Loucy (cell line): ENCODE data around the gene SNAI1.

Experiments
- H2AFZ ChIP-seq: fragments of 200-600 bp; sonication (generic); 2 replicates; pipeline ENCODE4 v1.6.0; 2016; ENCODE audit warnings: antibody characterized with exemption, mild to moderate bottlenecking, low read length, moderate library complexity
- H3F3A ChIP-seq: fragments of 200-600 bp; 2 replicates; pipeline ENCODE4 v1.6.0; 2016; ENCODE audit warnings: antibody characterized with exemption, low read depth, mild to moderate bottlenecking
- H3K27me3 ChIP-seq: fragments of 200-600 bp; sonication (generic); 2 replicates; pipeline ENCODE4 v1.6.1; 2014; ENCODE audit warnings: low read length, mild to moderate bottlenecking; ENCODE audit not compliant: insufficient read depth, poor library complexity, severe bottlenecking
- H3K36me3 ChIP-seq: fragments of 200-600 bp; sonication (generic); 2 replicates; pipeline ENCODE4 v1.6.1; 2016; ENCODE audit warnings: low read length; ENCODE audit not compliant: insufficient read depth
- H3K4me1 ChIP-seq: fragments of 200-600 bp; sonication (generic); 2 replicates; pipeline ENCODE4 v1.5.1; 2014; ENCODE audit warnings: low read length, mild to moderate bottlenecking; ENCODE audit not compliant: insufficient read depth, poor library complexity, severe bottlenecking
- H3K4me2 ChIP-seq: fragments of 200-600 bp; sonication (generic); 2 replicates; pipeline ENCODE4 v1.6.0; 2014; ENCODE audit warnings: antibody characterized with exemption, low read length, low read depth, mild to moderate bottlenecking; ENCODE audit not compliant: poor library complexity, severe bottlenecking
- H3K4me3 ChIP-seq: fragments of 200-600 bp; sonication (generic); 2 replicates; pipeline ENCODE4 v1.5.1; 2014; ENCODE audit warnings: low read length, mild to moderate bottlenecking, mixed read lengths; ENCODE audit not compliant: poor library complexity, severe bottlenecking
- H3K79me2 ChIP-seq: fragments of 200-600 bp; sonication (generic); 2 replicates; pipeline ENCODE4 v1.6.1; 2014; ENCODE audit warnings: low read length; ENCODE audit not compliant: insufficient read depth
- H3K9ac ChIP-seq: fragments of 200-600 bp; sonication (generic); 2 replicates; pipeline ENCODE4 v1.6.0; 2014; ENCODE audit warnings: mild to moderate bottlenecking, low read depth, low read length, moderate library complexity; ENCODE audit not compliant: poor library complexity, severe bottlenecking
- H3K9me2 ChIP-seq: fragments of 200-600 bp; sonication (generic); replicated peaks from 2 replicates; pipeline ENCODE4 v1.6.1; 2016; ENCODE audit warnings: low read depth, low read length, mixed read lengths
- H3K9me3 ChIP-seq: fragments of 200-600 bp; sonication (generic); 2 replicates; pipeline ENCODE4 v1.6.1; 2014; ENCODE audit warnings: mild to moderate bottlenecking, antibody characterized with exemption, low read length, low read depth; ENCODE audit not compliant: insufficient read depth
- H4K20me1 ChIP-seq: fragments of 200-600 bp; sonication (generic); 2 replicates; pipeline ENCODE4 v1.6.0; 2014; ENCODE audit warnings: antibody characterized with exemption, low read length, mild to moderate bottlenecking; ENCODE audit not compliant: insufficient read depth, poor library complexity, severe bottlenecking
- EZH2phosphoT487 ChIP-seq: fragments of 200-600 bp; IDR thresholded peaks from 2 replicates; pipeline ENCODE4 v1.6.1; 2018; ENCODE audit warnings: antibody characterized with exemption, mild to moderate bottlenecking, moderate library complexity, borderline replicate concordance
- TF ChIP-seq, protein P1 (sequence below): fragments of 200-600 bp; sonication (generic); conservative IDR thresholded peaks from 2 replicates; pipeline ENCODE4 v1.5.1; 2014; ENCODE audit warnings: mild to moderate bottlenecking, antibody characterized with exemption, low read length

The SNAI1 gene

DNA sequence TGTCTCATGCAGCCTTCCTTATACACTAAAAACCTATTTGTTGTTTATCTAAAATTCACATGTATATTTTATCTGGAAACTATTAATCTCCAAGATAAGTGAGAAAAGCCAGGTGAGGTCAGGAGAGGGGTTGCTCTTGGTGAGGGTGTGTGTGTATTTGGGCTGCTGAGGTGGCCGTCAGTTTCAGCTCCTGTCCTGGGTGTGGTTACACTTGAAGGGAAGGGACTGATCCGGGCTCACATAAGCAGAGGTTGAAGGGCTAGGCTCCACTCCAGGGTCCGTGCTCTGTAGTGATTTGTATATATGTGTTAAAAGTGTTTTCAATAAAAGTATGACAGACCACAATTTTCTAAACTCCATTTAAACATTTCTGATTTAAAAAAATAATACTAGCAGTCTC, 13.5 kb upstream of the SNAI1 start:
- H3K9me3 ChIP-seq, result no peaks in the 10 kb centered on the region
- no peak overlapping the region for H3K4me3 ChIP-seq
- H3K4me2 ChIP-seq, result no peak overlapping the region
- H4K20me1 ChIP-seq, result no peaks in the 10 kb centered on the region
- no peaks in the 10 kb centered on the region for H3K9me2 ChIP-seq
- H3K27me3 ChIP-seq, result no peaks in the 10 kb centered on the region
- H3K79me2 ChIP-seq, result no peaks in the 10 kb centered on the region
- H3F3A ChIP-seq, result no peaks in the 10 kb centered on the region
- H3K36me3 ChIP-seq, result no peaks in the 10 kb centered on the region; the same call in 1 of the 2 replicates
- no peaks in the 10 kb centered on the region for H3K4me1 ChIP-seq
- TF ChIP-seq, protein P1, sequence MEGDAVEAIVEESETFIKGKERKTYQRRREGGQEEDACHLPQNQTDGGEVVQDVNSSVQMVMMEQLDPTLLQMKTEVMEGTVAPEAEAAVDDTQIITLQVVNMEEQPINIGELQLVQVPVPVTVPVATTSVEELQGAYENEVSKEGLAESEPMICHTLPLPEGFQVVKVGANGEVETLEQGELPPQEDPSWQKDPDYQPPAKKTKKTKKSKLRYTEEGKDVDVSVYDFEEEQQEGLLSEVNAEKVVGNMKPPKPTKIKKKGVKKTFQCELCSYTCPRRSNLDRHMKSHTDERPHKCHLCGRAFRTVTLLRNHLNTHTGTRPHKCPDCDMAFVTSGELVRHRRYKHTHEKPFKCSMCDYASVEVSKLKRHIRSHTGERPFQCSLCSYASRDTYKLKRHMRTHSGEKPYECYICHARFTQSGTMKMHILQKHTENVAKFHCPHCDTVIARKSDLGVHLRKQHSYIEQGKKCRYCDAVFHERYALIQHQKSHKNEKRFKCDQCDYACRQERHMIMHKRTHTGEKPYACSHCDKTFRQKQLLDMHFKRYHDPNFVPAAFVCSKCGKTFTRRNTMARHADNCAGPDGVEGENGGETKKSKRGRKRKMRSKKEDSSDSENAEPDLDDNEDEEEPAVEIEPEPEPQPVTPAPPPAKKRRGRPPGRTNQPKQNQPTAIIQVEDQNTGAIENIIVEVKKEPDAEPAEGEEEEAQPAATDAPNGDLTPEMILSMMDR, result no peak
- no peak for TF ChIP-seq EZH2phosphoT487
- H3K9ac ChIP-seq, result no peak overlapping the region
- H2AFZ ChIP-seq, result no peak overlapping the region

DNA sequence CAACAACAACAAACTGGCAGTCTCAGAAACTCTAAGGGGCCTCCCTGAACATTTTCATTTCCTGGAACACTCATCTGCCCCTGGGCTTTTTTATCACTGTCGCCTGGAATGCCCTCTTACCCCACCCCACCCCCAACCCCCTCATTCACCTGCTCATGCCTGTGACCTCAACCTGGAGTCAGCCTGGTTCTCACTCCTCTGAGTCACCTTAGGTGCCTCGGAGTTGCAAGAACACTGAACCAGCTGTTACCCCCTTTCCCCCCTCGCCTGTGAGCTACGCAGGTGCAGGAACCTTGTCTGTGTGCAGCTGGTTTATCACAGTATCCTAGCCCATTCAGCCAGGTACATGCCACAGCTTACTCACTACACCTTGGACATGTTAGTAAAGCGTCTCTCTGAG, 12.8 kb upstream of the SNAI1 start:
- H3K79me2 ChIP-seq, result no peaks in the 10 kb centered on the region
- no peak overlapping the region for H3K9ac ChIP-seq
- H3K4me1 ChIP-seq, result no peaks in the 10 kb centered on the region
- no peak overlapping the region for H2AFZ ChIP-seq
- H3K4me2 ChIP-seq, result no peak overlapping the region
- H3K9me3 ChIP-seq, result no peaks in the 10 kb centered on the region
- no peak overlapping the region for H3K4me3 ChIP-seq
- H3F3A ChIP-seq, result no peaks in the 10 kb centered on the region
- TF ChIP-seq, protein P1, result no peak
- TF ChIP-seq EZH2phosphoT487, result no peak
- H3K9me2 ChIP-seq, result no peaks in the 10 kb centered on the region
- H3K27me3 ChIP-seq, result no peaks in the 10 kb centered on the region
- H4K20me1 ChIP-seq, result no peaks in the 10 kb centered on the region
- no peaks in the 10 kb centered on the region; the same call in 1 of the 2 replicates for H3K36me3 ChIP-seq

DNA sequence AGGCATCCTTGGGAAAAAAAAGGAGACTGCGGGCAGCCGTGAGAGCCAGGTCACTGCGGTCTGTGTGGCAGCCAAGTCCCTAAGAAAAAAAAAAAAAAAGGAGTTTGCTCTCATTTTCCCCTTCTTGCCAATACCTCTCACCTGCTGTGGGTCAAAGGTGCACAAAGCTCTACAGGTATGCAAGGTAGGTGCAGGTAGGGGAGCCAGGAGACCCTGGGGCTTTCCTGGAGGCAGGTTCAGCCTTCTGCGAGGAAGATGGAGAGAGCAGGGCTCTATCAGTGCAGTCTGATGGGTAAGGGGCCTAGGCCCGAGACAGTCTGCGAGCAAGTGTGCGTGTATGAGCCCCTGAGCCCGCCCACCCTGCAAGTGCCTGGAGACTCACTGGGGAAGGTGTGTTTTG, 12.3 kb upstream of the SNAI1 start:
- Histone ChIP-seq H3K9me2 (no peaks in the 10 kb centered on the region), H3K9me3 (no peaks in the 10 kb centered on the region), H3K4me1 (no peaks in the 10 kb centered on the region), H3K79me2 (no peaks in the 10 kb centered on the region), H3K9ac (no peak overlapping the region), H3K27me3 (no peaks in the 10 kb centered on the region), H3K4me2 (no peak overlapping the region), H2AFZ (no peak overlapping the region), H3F3A (no peaks in the 10 kb centered on the region), H3K36me3 (no peaks in the 10 kb centered on the region; the same call in 1 of the 2 replicates), H3K4me3 (no peak overlapping the region), H4K20me1 (no peaks in the 10 kb centered on the region)
- TF ChIP-seq, protein P1, result no peak
- TF ChIP-seq EZH2phosphoT487, result no peak
